NCI-H2081 treated with DMSO at 0.1 percent for 48 hours (cell line): ENCODE measurements around the gene GNAO1.

Experiments
- DNase-seq: peaks from one replicate; lab custom pipeline; 2025; lab: John Stamatoyannopoulos, UW

Gene GNAO1

GRCh38 chr16:56349711-56350161 lies 158.4 kb downstream of the GNAO1 start:
- DNase-seq = no peak

GRCh38 chr16:56350491-56351405 lies 159.5 kb downstream of the GNAO1 start:
- DNase-seq = no peak

- no peak for DNase-seq
Measured at GRCh38 chr16:56351481-56351880, 160.2 kb downstream of the GNAO1 start.

GRCh38 chr16:56352351-56353053 lies 161.2 kb downstream of the GNAO1 start:
- no peak for DNase-seq

- no peak for DNase-seq
Measured at GRCh38 chr16:56353054-56353921, 162.0 kb downstream of the GNAO1 start.

- DNase-seq = no peak
Measured at GRCh38 chr16:56354016-56354415, 162.7 kb downstream of the GNAO1 start.

GRCh38 chr16:56354746-56355145 lies 163.5 kb downstream of the GNAO1 start:
- DNase-seq = no peak

GRCh38 chr16:56355221-56355620 lies 163.9 kb downstream of the GNAO1 start:
- no peak for DNase-seq

- no peak for DNase-seq
Measured at GRCh38 chr16:56355786-56356275, 164.5 kb downstream of the GNAO1 start.

GRCh38 chr16:56356276-56357240 lies 165.3 kb downstream of the GNAO1 start:
- no peak for DNase-seq

GRCh38 chr16:56357241-56357764 lies 166.0 kb downstream of the GNAO1 start:
- no peak for DNase-seq

- DNase-seq = no peak
Measured at GRCh38 chr16:56357765-56358322, 166.6 kb downstream of the GNAO1 start.

- no peak for DNase-seq
Measured at GRCh38 chr16:56360117-56361008, 169.1 kb downstream of the GNAO1 start.

GRCh38 chr16:56362057-56362655 lies 170.9 kb downstream of the GNAO1 start:
- DNase-seq = no peak

- DNase-seq = no peak
Measured at GRCh38 chr16:56362706-56363105, 171.4 kb downstream of the GNAO1 start.

- DNase-seq = no peak
Measured at GRCh38 chr16:56363181-56363716, 172.0 kb downstream of the GNAO1 start.

- no peak for DNase-seq
Measured at GRCh38 chr16:56363781-56364565, 172.7 kb downstream of the GNAO1 start.

GRCh38 chr16:56364865-56365264 lies 173.6 kb downstream of the GNAO1 start:
- DNase-seq = no peak
